Karpas-422 (cell line): ENCODE measurements around the gene C22orf15. TPM values are rescaled to one million over a fixed set of nuclear protein-coding genes. Genes with fewer than 3 reads are reported as not detected.
"Not testable (repeated sequence)": the region's sequence is repeated elsewhere in the genome, so short reads cannot be mapped to it uniquely, and the experiment has no call there.

Experiments used
- DNase-seq: peaks from one replicate; pipeline ENCODE4 v3.0.0-alpha.2; 2015
- H2AFZ ChIP-seq: fragments of 200-600 bp; sonication (generic); 2 replicates; pipeline ENCODE4 v1.6.1; 2014; ENCODE audit warnings: antibody characterized with exemption, low read length, mixed read lengths
- H3K27ac ChIP-seq: fragments of 200-600 bp; sonication (generic); 2 replicates; pipeline ENCODE4 v1.5.1; 2014; ENCODE audit warnings: mild to moderate bottlenecking, low read length, moderate library complexity
- H3K27me3 ChIP-seq: fragments of 200-600 bp; sonication (generic); 2 replicates; pipeline ENCODE4 v1.6.1; 2014; ENCODE audit warnings: low read length, mixed read lengths
- H3K36me3 ChIP-seq: fragments of 200-600 bp; sonication (generic); 2 replicates; pipeline ENCODE4 v1.6.1; 2014; ENCODE audit warnings: low read length, mixed read lengths; ENCODE audit not compliant: insufficient read depth
- H3K4me1 ChIP-seq: fragments of 200-600 bp; sonication (generic); 2 replicates; pipeline ENCODE4 v1.6.1; 2014; ENCODE audit warnings: mild to moderate bottlenecking, low read length, mixed read lengths
- H3K4me2 ChIP-seq: fragments of 200-600 bp; sonication (generic); 2 replicates; pipeline ENCODE4 v1.6.1; 2014; ENCODE audit warnings: low read length, low read depth, mild to moderate bottlenecking; ENCODE audit not compliant: poor library complexity, severe bottlenecking
- H3K4me3 ChIP-seq: fragments of 200-600 bp; sonication (generic); 2 replicates; pipeline ENCODE4 v1.5.1; 2014; ENCODE audit warnings: mild to moderate bottlenecking, antibody characterized with exemption, low read length, mixed read lengths
- H3K79me2 ChIP-seq: fragments of 200-600 bp; sonication (generic); 2 replicates; pipeline ENCODE4 v1.6.1; 2014; ENCODE audit warnings: mild to moderate bottlenecking, low read length, mixed read lengths
- H3K9ac ChIP-seq: fragments of 200-600 bp; sonication (generic); 2 replicates; pipeline ENCODE4 v1.6.0; 2014; ENCODE audit warnings: low read length
- H3K9me2 ChIP-seq: fragments of 200-600 bp; sonication (generic), shearing (Covaris generic); replicated peaks from 2 replicates; pipeline ENCODE4 v1.6.0; 2014; ENCODE audit warnings: mild to moderate bottlenecking, low read length, moderate library complexity; ENCODE audit not compliant: insufficient read depth
- H3K9me3 ChIP-seq: fragments of 300-700, 200-600 bp; sonication (generic); 2 replicates; pipeline ENCODE4 v1.6.1; 2014; ENCODE audit warnings: low read length, mixed read lengths
- H4K20me1 ChIP-seq: fragments of 200-600 bp; sonication (generic); 2 replicates; pipeline ENCODE4 v1.6.1; 2014; ENCODE audit warnings: mild to moderate bottlenecking, antibody characterized with exemption, low read length, low read depth; ENCODE audit not compliant: insufficient read depth
- total RNA-seq: library from RNA; depleted of rRNA; stranded (reverse); fragments of >200 nt; shearing (Covaris generic); gene quantifications from 2 replicates; pipeline ENCODE4 v1.2.3, GENCODE V29; 2014; ENCODE audit warnings: low replicate concordance

Gene C22orf15
- total RNA-seq, 1 experiment from 2014 or later: not detected

GRCh38 chr22:23720855-23721254 lies 41.9 kb upstream of the C22orf15 start:
- Histone ChIP-seq H3K36me3 (no peaks in the 10 kb centered on the region), H2AFZ (no peak overlapping the region), H3K4me2 (no peak overlapping the region), H3K4me1 (peaks cover 10% of the 10 kb centered on the region), H3K9ac (no peak overlapping the region), H3K27ac (no peak overlapping the region), H3K79me2 (peaks cover 13% of the 10 kb centered on the region), H3K9me3 (no peaks in the 10 kb centered on the region), H3K9me2 (no peaks in the 10 kb centered on the region), H3K27me3 (no peaks in the 10 kb centered on the region), H3K4me3 (no peak overlapping the region), H4K20me1 (no peaks in the 10 kb centered on the region)
- DNase-seq: no peak

GRCh38 chr22:23722160-23722559 lies 40.6 kb upstream of the C22orf15 start:
- Histone ChIP-seq H4K20me1 (no peaks in the 10 kb centered on the region), H3K4me1 (peaks cover 4% of the 10 kb centered on the region), H3K9me3 (no peaks in the 10 kb centered on the region), H3K36me3 (no peaks in the 10 kb centered on the region), H3K4me3 (no peak overlapping the region), H3K4me2 (no peak overlapping the region), H3K79me2 (no peaks in the 10 kb centered on the region), H3K27me3 (no peaks in the 10 kb centered on the region), H3K9me2 (no peaks in the 10 kb centered on the region), H3K9ac (no peak overlapping the region), H2AFZ (no peak overlapping the region), H3K27ac (no peak overlapping the region)
- DNase-seq: no peak

- Histone ChIP-seq H2AFZ (no peak overlapping the region), H3K79me2 (no peaks in the 10 kb centered on the region), H3K9ac (no peak overlapping the region), H3K27me3 (no peaks in the 10 kb centered on the region), H3K9me2 (no peaks in the 10 kb centered on the region), H3K9me3 (no peaks in the 10 kb centered on the region), H4K20me1 (no peaks in the 10 kb centered on the region), H3K4me1 (no peaks in the 10 kb centered on the region), H3K4me2 (no peak overlapping the region), H3K4me3 (no peak overlapping the region), H3K36me3 (no peaks in the 10 kb centered on the region), H3K27ac (no peak overlapping the region)
- DNase-seq: no peak
Observed at GRCh38 chr22:23722724-23723123, 40.1 kb upstream of the C22orf15 start.

GRCh38 chr22:23728108-23728507 lies 34.7 kb upstream of the C22orf15 start:
- H3K27ac ChIP-seq, H3K4me3 ChIP-seq, H3K4me1 ChIP-seq, H3K79me2 ChIP-seq, H3K9me2 ChIP-seq, H3K4me2 ChIP-seq, H3K36me3 ChIP-seq, H3K9me3 ChIP-seq, H4K20me1 ChIP-seq, DNase-seq, H2AFZ ChIP-seq, H3K9ac ChIP-seq, H3K27me3 ChIP-seq: not testable (repeated sequence)

- H3K27ac ChIP-seq: no peak overlapping the region
- H3K79me2 ChIP-seq: no peaks in the 10 kb centered on the region
- DNase-seq: no peak
- no peaks in the 10 kb centered on the region for H3K27me3 ChIP-seq
- 0 out of 2 replicates have a peak, but pooled peaks cover 2% of the 10 kb centered on the region for H3K36me3 ChIP-seq
- no peak overlapping the region for H3K4me3 ChIP-seq
- H2AFZ ChIP-seq: no peak overlapping the region
- H3K9ac ChIP-seq: no peak overlapping the region
- no peaks in the 10 kb centered on the region for H4K20me1 ChIP-seq
- H3K9me3 ChIP-seq: no peaks in the 10 kb centered on the region
- H3K4me1 ChIP-seq: no peaks in the 10 kb centered on the region; the same call in none of the 2 replicates
- H3K9me2 ChIP-seq: no peaks in the 10 kb centered on the region
- H3K4me2 ChIP-seq: no peak overlapping the region
Observed at GRCh38 chr22:23737696-23738095, 25.1 kb upstream of the C22orf15 start.

GRCh38 chr22:23742505-23743264 lies 20.1 kb upstream of the C22orf15 start:
- H2AFZ ChIP-seq: no peak overlapping the region
- peak; percentile 24 for DNase-seq

GRCh38 chr22:23743303-23743705 lies 19.5 kb upstream of the C22orf15 start:
- Histone ChIP-seq H3K9me3 (no peaks in the 10 kb centered on the region), H3K4me2 (no peak overlapping the region), H2AFZ (no peak overlapping the region), H3K4me1 (peaks cover 17% of the 10 kb centered on the region), H4K20me1 (no peaks in the 10 kb centered on the region), H3K27ac (no peak overlapping the region), H3K27me3 (no peaks in the 10 kb centered on the region), H3K9ac (no peak overlapping the region), H3K36me3 (peaks cover 16% of the 10 kb centered on the region; the same call in 1 of the 2 replicates), H3K9me2 (no peaks in the 10 kb centered on the region), H3K4me3 (no peak overlapping the region), H3K79me2 (peaks cover 6% of the 10 kb centered on the region; the same call in 1 of the 2 replicates)
- peak; percentile 34 for DNase-seq

More at GRCh38 chr22:23742505-23743264, 20.1 kb upstream of the C22orf15 start:
- H3K9me3 ChIP-seq: no peaks in the 10 kb centered on the region
- H3K79me2 ChIP-seq: peaks cover 6% of the 10 kb centered on the region; the same call in 1 of the 2 replicates
- H3K27me3 ChIP-seq: no peaks in the 10 kb centered on the region
- H3K4me2 ChIP-seq: no peak overlapping the region
- H3K4me1 ChIP-seq: peaks cover 11% of the 10 kb centered on the region
- no peak overlapping the region for H3K4me3 ChIP-seq
- no peak overlapping the region for H3K27ac ChIP-seq
- H3K36me3 ChIP-seq: peaks cover 16% of the 10 kb centered on the region; the same call in 1 of the 2 replicates
- no peaks in the 10 kb centered on the region for H3K9me2 ChIP-seq
- no peaks in the 10 kb centered on the region for H4K20me1 ChIP-seq
- H3K9ac ChIP-seq: no peak overlapping the region

- Histone ChIP-seq H4K20me1 (no peaks in the 10 kb centered on the region), H2AFZ (no peak overlapping the region), H3K27ac (no peak overlapping the region), H3K79me2 (peaks cover 6% of the 10 kb centered on the region; the same call in 1 of the 2 replicates), H3K36me3 (peaks cover 16% of the 10 kb centered on the region; the same call in 1 of the 2 replicates), H3K4me1 (peaks cover 17% of the 10 kb centered on the region), H3K9ac (no peak overlapping the region), H3K27me3 (no peaks in the 10 kb centered on the region), H3K9me3 (no peaks in the 10 kb centered on the region), H3K4me3 (no peak overlapping the region), H3K4me2 (no peak overlapping the region), H3K9me2 (no peaks in the 10 kb centered on the region)
- no peak for DNase-seq
Observed at GRCh38 chr22:23744001-23744400, 18.8 kb upstream of the C22orf15 start.
